Loucy (cell line): ENCODE results near the gene CYP1A1.

Source experiments
- H2AFZ ChIP-seq: fragments of 200-600 bp; sonication (generic); 2 replicates; pipeline ENCODE4 v1.6.0; 2016; ENCODE audit warnings: antibody characterized with exemption, mild to moderate bottlenecking, low read length, moderate library complexity
- H3F3A ChIP-seq: fragments of 200-600 bp; 2 replicates; pipeline ENCODE4 v1.6.0; 2016; ENCODE audit warnings: antibody characterized with exemption, low read depth, mild to moderate bottlenecking
- H3K27me3 ChIP-seq: fragments of 200-600 bp; sonication (generic); 2 replicates; pipeline ENCODE4 v1.6.1; 2014; ENCODE audit warnings: low read length, mild to moderate bottlenecking; ENCODE audit not compliant: insufficient read depth, poor library complexity, severe bottlenecking
- H3K36me3 ChIP-seq: fragments of 200-600 bp; sonication (generic); 2 replicates; pipeline ENCODE4 v1.6.1; 2016; ENCODE audit warnings: low read length; ENCODE audit not compliant: insufficient read depth
- H3K4me1 ChIP-seq: fragments of 200-600 bp; sonication (generic); 2 replicates; pipeline ENCODE4 v1.5.1; 2014; ENCODE audit warnings: low read length, mild to moderate bottlenecking; ENCODE audit not compliant: insufficient read depth, poor library complexity, severe bottlenecking
- H3K4me2 ChIP-seq: fragments of 200-600 bp; sonication (generic); 2 replicates; pipeline ENCODE4 v1.6.0; 2014; ENCODE audit warnings: antibody characterized with exemption, low read length, low read depth, mild to moderate bottlenecking; ENCODE audit not compliant: poor library complexity, severe bottlenecking
- H3K4me3 ChIP-seq: fragments of 200-600 bp; sonication (generic); 2 replicates; pipeline ENCODE4 v1.5.1; 2014; ENCODE audit warnings: low read length, mild to moderate bottlenecking, mixed read lengths; ENCODE audit not compliant: poor library complexity, severe bottlenecking
- H3K79me2 ChIP-seq: fragments of 200-600 bp; sonication (generic); 2 replicates; pipeline ENCODE4 v1.6.1; 2014; ENCODE audit warnings: low read length; ENCODE audit not compliant: insufficient read depth
- H3K9ac ChIP-seq: fragments of 200-600 bp; sonication (generic); 2 replicates; pipeline ENCODE4 v1.6.0; 2014; ENCODE audit warnings: mild to moderate bottlenecking, low read depth, low read length, moderate library complexity; ENCODE audit not compliant: poor library complexity, severe bottlenecking
- H3K9me2 ChIP-seq: fragments of 200-600 bp; sonication (generic); replicated peaks from 2 replicates; pipeline ENCODE4 v1.6.1; 2016; ENCODE audit warnings: low read depth, low read length, mixed read lengths
- H3K9me3 ChIP-seq: fragments of 200-600 bp; sonication (generic); 2 replicates; pipeline ENCODE4 v1.6.1; 2014; ENCODE audit warnings: mild to moderate bottlenecking, antibody characterized with exemption, low read length, low read depth; ENCODE audit not compliant: insufficient read depth
- H4K20me1 ChIP-seq: fragments of 200-600 bp; sonication (generic); 2 replicates; pipeline ENCODE4 v1.6.0; 2014; ENCODE audit warnings: antibody characterized with exemption, low read length, mild to moderate bottlenecking; ENCODE audit not compliant: insufficient read depth, poor library complexity, severe bottlenecking
- EZH2phosphoT487 ChIP-seq: fragments of 200-600 bp; IDR thresholded peaks from 2 replicates; pipeline ENCODE4 v1.6.1; 2018; ENCODE audit warnings: antibody characterized with exemption, mild to moderate bottlenecking, moderate library complexity, borderline replicate concordance
- TF ChIP-seq, protein P1 (sequence below): fragments of 200-600 bp; sonication (generic); conservative IDR thresholded peaks from 2 replicates; pipeline ENCODE4 v1.5.1; 2014; ENCODE audit warnings: mild to moderate bottlenecking, antibody characterized with exemption, low read length

CYP1A1 gene

GRCh38 chr15:74727727-74728126 lies 2.4 kb upstream of the CYP1A1 start:
- no peak for TF ChIP-seq EZH2phosphoT487
- TF ChIP-seq, protein P1, sequence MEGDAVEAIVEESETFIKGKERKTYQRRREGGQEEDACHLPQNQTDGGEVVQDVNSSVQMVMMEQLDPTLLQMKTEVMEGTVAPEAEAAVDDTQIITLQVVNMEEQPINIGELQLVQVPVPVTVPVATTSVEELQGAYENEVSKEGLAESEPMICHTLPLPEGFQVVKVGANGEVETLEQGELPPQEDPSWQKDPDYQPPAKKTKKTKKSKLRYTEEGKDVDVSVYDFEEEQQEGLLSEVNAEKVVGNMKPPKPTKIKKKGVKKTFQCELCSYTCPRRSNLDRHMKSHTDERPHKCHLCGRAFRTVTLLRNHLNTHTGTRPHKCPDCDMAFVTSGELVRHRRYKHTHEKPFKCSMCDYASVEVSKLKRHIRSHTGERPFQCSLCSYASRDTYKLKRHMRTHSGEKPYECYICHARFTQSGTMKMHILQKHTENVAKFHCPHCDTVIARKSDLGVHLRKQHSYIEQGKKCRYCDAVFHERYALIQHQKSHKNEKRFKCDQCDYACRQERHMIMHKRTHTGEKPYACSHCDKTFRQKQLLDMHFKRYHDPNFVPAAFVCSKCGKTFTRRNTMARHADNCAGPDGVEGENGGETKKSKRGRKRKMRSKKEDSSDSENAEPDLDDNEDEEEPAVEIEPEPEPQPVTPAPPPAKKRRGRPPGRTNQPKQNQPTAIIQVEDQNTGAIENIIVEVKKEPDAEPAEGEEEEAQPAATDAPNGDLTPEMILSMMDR = no peak
- H3K79me2 ChIP-seq = no peaks in the 10 kb centered on the region
- H2AFZ ChIP-seq = no peak overlapping the region
- H3K9me2 ChIP-seq = no peaks in the 10 kb centered on the region
- no peaks in the 10 kb centered on the region for H3K9me3 ChIP-seq
- H3K4me1 ChIP-seq = peaks cover 8% of the 10 kb centered on the region
- no peak overlapping the region for H3K9ac ChIP-seq
- H3K4me2 ChIP-seq = no peak overlapping the region
- no peaks in the 10 kb centered on the region for H3F3A ChIP-seq
- no peaks in the 10 kb centered on the region for H3K36me3 ChIP-seq
- H4K20me1 ChIP-seq = no peaks in the 10 kb centered on the region
- no peaks in the 10 kb centered on the region for H3K27me3 ChIP-seq
- no peak overlapping the region for H3K4me3 ChIP-seq

GRCh38 chr15:74726774-74727164 lies 1.4 kb upstream of the CYP1A1 start:
- Histone ChIP-seq H3K9ac (no peak overlapping the region), H3K9me2 (no peaks in the 10 kb centered on the region), H3K4me2 (peak overlapping the region; percentile 93), H3K9me3 (no peaks in the 10 kb centered on the region), H3K4me1 (peaks cover 8% of the 10 kb centered on the region), H3F3A (no peaks in the 10 kb centered on the region), H4K20me1 (no peaks in the 10 kb centered on the region), H2AFZ (no peak overlapping the region), H3K79me2 (no peaks in the 10 kb centered on the region), H3K4me3 (peak overlapping the region; percentile 72), H3K27me3 (no peaks in the 10 kb centered on the region), H3K36me3 (no peaks in the 10 kb centered on the region)
- TF ChIP-seq EZH2phosphoT487 = no peak
- TF ChIP-seq, protein P1 = no peak

- no peaks in the 10 kb centered on the region for H4K20me1 ChIP-seq
- H3K4me3 ChIP-seq = peak overlapping the region; percentile 72
- peak overlapping the region; percentile 93 for H3K4me2 ChIP-seq
- no peaks in the 10 kb centered on the region for H3K36me3 ChIP-seq
- TF ChIP-seq EZH2phosphoT487 = no peak
- TF ChIP-seq, protein P1 = 0 out of 2 replicates have a peak, but pooled peaks have one; percentile 12
- H2AFZ ChIP-seq = peak overlapping the region; percentile 90
- H3K9me2 ChIP-seq = no peaks in the 10 kb centered on the region
- H3K27me3 ChIP-seq = no peaks in the 10 kb centered on the region
- H3K9me3 ChIP-seq = no peaks in the 10 kb centered on the region
- H3K9ac ChIP-seq = peak overlapping the region; percentile 14
- H3K79me2 ChIP-seq = no peaks in the 10 kb centered on the region
- peaks cover 8% of the 10 kb centered on the region for H3K4me1 ChIP-seq
- H3F3A ChIP-seq = no peaks in the 10 kb centered on the region
These were observed 781 bp upstream of the CYP1A1 start for GRCh38 chr15:74725845-74726773.
